Gastroesophageal sphincter (tissue), 3 donors: Measurements from ENCODE around the gene WDR70.

ENCODE experiments used
- CTCF ChIP-seq, 4 experiments: fragments of 200-600 bp in 2 of 4; fragments of 450-650 bp in 2 of 4; sonication (generic) in 1 of 4; IDR thresholded peaks; one replicate each; pipeline ENCODE4 v1.5.1; 2017 to 2019; ENCODE audit warnings: antibody characterized with exemption in 4 of 4, mild to moderate bottlenecking in 2 of 4, moderate library complexity in 2 of 4
- EP300 ChIP-seq: sonication (generic); formaldehyde crosslinking; IDR thresholded peaks from one replicate; pipeline ENCODE4 v1.6.1; 2017; ENCODE audit warnings: antibody characterized with exemption, mild to moderate bottlenecking
- POLR2A ChIP-seq, 2 donors: fragments of 450-650 bp; IDR thresholded peaks; one replicate each; pipeline ENCODE4 v1.6.1; 2017; ENCODE audit warnings: antibody characterized with exemption in 2 of 2, mild to moderate bottlenecking in 2 of 2, moderate library complexity in 1 of 2
- POLR2AphosphoS5 ChIP-seq: sonication (generic); formaldehyde crosslinking; IDR thresholded peaks from one replicate; pipeline ENCODE4 v1.6.1; 2017; ENCODE audit warnings: antibody characterized with exemption

- no peak for TF ChIP-seq CTCF (IDR thresholded peaks at IDR 0.05)
- TF ChIP-seq POLR2A (IDR thresholded peaks at IDR 0.05), result no peak
- TF ChIP-seq POLR2AphosphoS5, result no peak
- TF ChIP-seq EP300, result no peak
Observed at GRCh38 chr5:37736397-37736796, 357.3 kb downstream of the WDR70 start.
